ENCODE measurements around the gene OLFML2A. TPM values are rescaled to one million over a fixed set of nuclear protein-coding genes. Genes with fewer than 3 reads are reported as not detected.

The OLFML2A gene
- total and polyA plus RNA-seq, 12 donors, result 5.9 to 51.2 (median 31.8) TPM

GRCh38 chr9:124782661-124783574, 6.0 kb downstream of the OLFML2A start:
- ATAC-seq (no peak), DNase-seq (no peak)
- Histone ChIP-seq H3K9me3 (no peaks in the 10 kb centered on the region), H3K27me3 (no peaks in the 10 kb centered on the region), H3K27ac (peak overlapping the region in 5 of 10 donors; percentile 0 to 51 (median 22)), H3K4me3 (no peak overlapping the region), H3K36me3 (peaks cover 0 to 12% (median 0%) of the 10 kb centered on the region in 9 donors), H3K4me1 (peaks cover 11 to 58% (median 37%) of the 10 kb centered on the region in 9 donors)
- WGBS, 2 donors, result 80 to 89% methylated on average over 13 of the region's 13 CpGs
- no peak for TF ChIP-seq CTCF (IDR thresholded peaks at IDR 0.05)
- intact Hi-C loops (cut with DNase I), result loop anchor here in 1 of 10 donors (5.0 kb wide), 1 partner anchor 59 kb away; no protein-coding TSS in a partner anchor

GRCh38 chr9:124783830-124784229, 6.9 kb downstream of the OLFML2A start:
- H3K4me1 ChIP-seq, result peaks cover 9 to 52% (median 33%) of the 10 kb centered on the region in 9 donors
- 86 to 88% methylated on average over 2 of the region's 2 CpGs for WGBS, 2 donors
- H3K9me3 ChIP-seq, result no peaks in the 10 kb centered on the region
- no peak for DNase-seq
- ATAC-seq, result no peak
- intact Hi-C loops (cut with DNase I), result loop anchor here in 1 of 10 donors (5.0 kb wide), 1 partner anchor 58 kb away; no protein-coding TSS in a partner anchor
- H3K36me3 ChIP-seq, result peaks cover 0 to 21% (median 0%) of the 10 kb centered on the region in 9 donors
- H3K27ac ChIP-seq, result peak overlapping the region in 5 of 10 donors; percentile 23 to 48 (median 28)
- no peaks in the 10 kb centered on the region for H3K27me3 ChIP-seq
- no peak overlapping the region for H3K4me3 ChIP-seq
- no peak for TF ChIP-seq CTCF (IDR thresholded peaks at IDR 0.05)

GRCh38 chr9:124784509-124784908, 7.6 kb downstream of the OLFML2A start:
- Histone ChIP-seq H3K4me3 (no peak overlapping the region), H3K4me1 (peaks cover 2 to 45% (median 27%) of the 10 kb centered on the region in 9 donors), H3K36me3 (peaks cover 0 to 23% (median 0%) of the 10 kb centered on the region in 9 donors), H3K27ac (peak overlapping the region in 5 of 10 donors; percentile 23 to 48 (median 28)), H3K9me3 (no peaks in the 10 kb centered on the region), H3K27me3 (no peaks in the 10 kb centered on the region)
- ATAC-seq, result peak in 5 of 8 donors; percentile 36 to 75 (median 49)
- WGBS, 2 donors, result 21 to 28% methylated on average over 2 of the region's 2 CpGs
- TF ChIP-seq CTCF (IDR thresholded peaks at IDR 0.05), result no peak
- DNase-seq, result no peak
- intact Hi-C loops (cut with DNase I), result loop anchor here in 1 of 10 donors (5.0 kb wide), 1 partner anchor 58 kb away; no protein-coding TSS in a partner anchor

GRCh38 chr9:124786881-124787573, 10.1 kb downstream of the OLFML2A start:
- TF ChIP-seq CTCF (IDR thresholded peaks at IDR 0.05), result no peak
- Histone ChIP-seq H3K36me3 (peaks cover 0 to 27% (median 0%) of the 10 kb centered on the region in 9 donors), H3K9me3 (no peaks in the 10 kb centered on the region), H3K4me3 (no peak overlapping the region), H3K27me3 (no peaks in the 10 kb centered on the region), H3K4me1 (peaks cover 0 to 20% (median 16%) of the 10 kb centered on the region in 9 donors), H3K27ac (no peak overlapping the region)
- intact Hi-C loops (cut with DNase I), result no loop called here
- 96% methylated on average over 20 of the region's 20 CpGs for WGBS, 2 donors
- ATAC-seq (no peak), DNase-seq (no peak)
